Cardiac fibroblast (primary cell): ENCODE measurements around the gene EPHA2.

Source experiments
- DNase-seq, 2 donors: peaks; one replicate each; pipeline versions ENCODE4 v3.0.0 to v3.0.0-alpha.2; 2010; ENCODE audit warnings: low read depth in 2 of 2
- H3K4me3 ChIP-seq, 2 donors: replicated peaks in 1 of 2; 1 replicate in 1 of 2; 2 replicates in 1 of 2; pipeline ENCODE4 v1.5.1; 2011; ENCODE audit warnings: low read depth in 2 of 2, low read length in 2 of 2, mild to moderate bottlenecking in 2 of 2, moderate library complexity in 1 of 2
- CTCF ChIP-seq: IDR thresholded peaks from one replicate; pipeline ENCODE4 v1.5.1; 2011; ENCODE audit warnings: low read depth, mild to moderate bottlenecking, low read length, inconsistent platforms

EPHA2 gene

GRCh38 chr1:16122916-16123315 lies 33.0 kb downstream of the EPHA2 start:
- no peak for TF ChIP-seq CTCF
- no peak overlapping the region for H3K4me3 ChIP-seq
- peak; percentile 80 to 85 for DNase-seq

- no peak for TF ChIP-seq CTCF
- H3K4me3 ChIP-seq = no peak overlapping the region
- peak in 1 of 2 donors; percentile 24 for DNase-seq
Observed at GRCh38 chr1:16122350-16122881, 33.5 kb downstream of the EPHA2 start.

- no peak for TF ChIP-seq CTCF
- no peak for DNase-seq
- H3K4me3 ChIP-seq = no peak overlapping the region
Observed at GRCh38 chr1:16120940-16121410, 34.9 kb downstream of the EPHA2 start.

GRCh38 chr1:16120407-16120806 lies 35.5 kb downstream of the EPHA2 start:
- TF ChIP-seq CTCF = no peak
- DNase-seq = no peak
- H3K4me3 ChIP-seq = no peak overlapping the region

- DNase-seq = no peak
- TF ChIP-seq CTCF = no peak
- H3K4me3 ChIP-seq = no peak overlapping the region
Observed at GRCh38 chr1:16119926-16120325, 35.9 kb downstream of the EPHA2 start.

GRCh38 chr1:16119504-16119903 lies 36.4 kb downstream of the EPHA2 start:
- TF ChIP-seq CTCF = no peak
- DNase-seq = no peak
- no peak overlapping the region for H3K4me3 ChIP-seq

GRCh38 chr1:16118706-16119105 lies 37.2 kb downstream of the EPHA2 start:
- no peak for TF ChIP-seq CTCF
- no peak for DNase-seq
- H3K4me3 ChIP-seq = no peak overlapping the region
